ENCODE measurements around the gene LIN7B. TPM values are rescaled to one million over a fixed set of nuclear protein-coding genes. Genes with fewer than 3 reads are reported as not detected.

Gene LIN7B
- total and polyA plus RNA-seq, 2 of the 8 experiments (the other 6 are each of a cell fraction or from before 2014, with no cell fraction given): 4.1 to 4.2 TPM

- CTCF ChIA-PET (ENCODE audit: partially characterized antibody): interaction anchor here (1.4 to 2.9 kb wide), 4 partner anchors 13 to 98 kb away, joined by 5 to 20 read pairs (median 8); no protein-coding TSS in a partner anchor
- no peak overlapping the region for H2BK120ac ChIP-seq (replicated peaks; ENCODE audit: low read depth, low read length)
Observed at GRCh38 chr19:49110567-49110966, 3.6 kb upstream of the LIN7B start.

More at GRCh38 chr19:49110567-49110966, 3.6 kb upstream of the LIN7B start:
- Histone ChIP-seq H3K23ac (ENCODE audit: insufficient read length) (no peak overlapping the region), H3K27me3 (replicated peaks in 1 of 4; ENCODE audit: control insufficient read depth in 3 of 4, extremely low read depth in 1 of 4, insufficient read depth in 3 of 4, low read length in 3 of 4) (no peaks in the 10 kb centered on the region; a peak in 1 of 7 replicates), H3K18ac (ENCODE audit: extremely low read depth, low read length) (no peak overlapping the region), H3K4me2 (ENCODE audit: insufficient read depth in 1 of 2, low read depth in 2 of 2, low read length in 2 of 2) (no peak overlapping the region), H3K36me3 (ENCODE audit: control insufficient read depth in 2 of 4, insufficient read depth in 4 of 4, low read length in 3 of 4) (peaks cover 11 to 35% (median 31%) of the 10 kb centered on the region in 4 experiments), H3K9ac (replicated peaks in 1 of 4; ENCODE audit: extremely low read depth in 1 of 4, low read depth in 3 of 4, low read length in 3 of 4) (no peak overlapping the region), H2AFZ (ENCODE audit: low read length) (no peak overlapping the region), H4K20me1 (replicated peaks in 1 of 2; ENCODE audit: control insufficient read depth in 1 of 2, insufficient read depth in 2 of 2, low read length in 2 of 2) (peaks cover 14 to 22% of the 10 kb centered on the region in 2 experiments), H3K27ac (ENCODE audit: low read depth, low read length) (no peak overlapping the region), H2AK5ac (ENCODE audit: low read depth, low read length) (no peak overlapping the region), H3K56ac (replicated peaks; ENCODE audit: insufficient read length, low read depth, low read length) (no peak overlapping the region), H3K9me3 (ENCODE audit: insufficient read depth in 2 of 2, low read depth in 1 of 2, low read length in 1 of 2) (no peaks in the 10 kb centered on the region), H4K8ac (ENCODE audit: extremely low read depth, insufficient read depth, low read length) (no peak overlapping the region), H3K79me2 (ENCODE audit: control insufficient read depth in 1 of 2, insufficient read depth in 2 of 2, low read length in 2 of 2) (no peaks in the 10 kb centered on the region), H2BK15ac (ENCODE audit: low read length) (no peak overlapping the region), H2BK20ac (ENCODE audit: low read length) (no peak overlapping the region), H2BK12ac (ENCODE audit: low read depth, low read length) (no peak overlapping the region), H2BK5ac (ENCODE audit: low read depth, low read length) (no peak overlapping the region), H4K91ac (replicated peaks; ENCODE audit: insufficient read length, low read length) (no peak overlapping the region), H3K4me3 (ENCODE audit: extremely low read depth in 1 of 4, insufficient read depth in 2 of 4, low read depth in 3 of 4, low read length in 4 of 4) (no peak overlapping the region), H4K5ac (ENCODE audit: insufficient read length, low read depth, low read length) (no peak overlapping the region), H3K14ac (ENCODE audit: insufficient read length) (no peak overlapping the region), H3K79me1 (ENCODE audit: low read depth, low read length) (0 out of 2 replicates have a peak, but pooled peaks cover 2% of the 10 kb centered on the region), H3K4me1 (replicated peaks in 1 of 4; ENCODE audit: control insufficient read depth in 3 of 4, insufficient read depth in 4 of 4, low read length in 3 of 4) (peaks cover 0 to 4% (median 0%) of the 10 kb centered on the region in 4 experiments; a peak in 2 of 7 replicates), H3K23me2 (ENCODE audit: low read depth, low read length) (peaks cover 11% of the 10 kb centered on the region), H3K4ac (replicated peaks; ENCODE audit: insufficient read length, low read depth, low read length) (no peak overlapping the region)
- DNase-seq (ENCODE audit: low read depth in 1 of 2, low spot score in 2 of 2) (no peak), FAIRE-seq (no peak)
- TF ChIP-seq ATF3 (IDR thresholded peaks at IDR 0.05; ENCODE audit: insufficient read depth, low read depth, low read length) (no peak), JUND (IDR thresholded peaks at IDR 0.05; ENCODE audit: low read length) (no peak), CTCF (IDR thresholded peaks at IDR 0.05; ENCODE audit: control extremely low read depth in 1 of 3, insufficient read depth in 1 of 3, low read depth in 1 of 3, low read length in 3 of 3) (no peak), RBBP5 (IDR thresholded peaks at IDR 0.05; ENCODE audit: borderline replicate concordance, low read depth, low read length) (no peak), SAP30 (IDR thresholded peaks at IDR 0.05; ENCODE audit: insufficient read depth, insufficient replicate concordance, low read length) (no peak), TBP (IDR thresholded peaks at IDR 0.05; ENCODE audit: low read depth, low read length) (no peak), USF2 (IDR thresholded peaks at IDR 0.05; ENCODE audit: low read length) (no peak)
- POLR2A ChIA-PET (ENCODE audit: partially characterized antibody): interaction anchor here (0.7 to 7.8 kb wide), 6 partner anchors 11 to 928 kb away, joined by 3 to 67 read pairs (median 4); no protein-coding TSS in a partner anchor
- 82% methylated on average over 3 of the region's 3 CpGs; no CpG with 5 or more reads in 1 of the 2 experiments for WGBS, 2 experiments (ENCODE audit: extremely low coverage in 1 of 2, insufficient coverage in 1 of 2, insufficient read length in 1 of 2, insufficient replicate concordance in 2 of 2, low coverage in 1 of 2, low lambda C conversion rate in 2 of 2, missing lambda C conversion rate in 1 of 2)
